KMS-11 (cell line): ENCODE data around the gene PKIG.

Source experiments
- H2AFZ ChIP-seq: fragments of 200-600 bp; sonication (generic); 2 replicates; pipeline ENCODE4 v1.6.1; 2016; ENCODE audit warnings: antibody characterized with exemption, mixed run types, low read depth
- H3K27ac ChIP-seq: fragments of 200-600 bp; sonication (generic); 2 replicates; pipeline ENCODE4 v1.6.1; 2016; ENCODE audit warnings: mild to moderate bottlenecking, mixed run types
- H3K27me3 ChIP-seq: fragments of 200-600 bp; sonication (generic); 2 replicates; pipeline ENCODE4 v1.6.1; 2017; ENCODE audit warnings: mild to moderate bottlenecking, low read depth, mixed run types, moderate library complexity; ENCODE audit not compliant: insufficient read depth
- H3K36me3 ChIP-seq: fragments of 200-600 bp; sonication (generic); 2 replicates; pipeline ENCODE4 v1.6.1; 2017; ENCODE audit warnings: mild to moderate bottlenecking, mixed run types; ENCODE audit not compliant: insufficient read depth
- H3K4me1 ChIP-seq: fragments of 200-600 bp; sonication (generic); 2 replicates; pipeline ENCODE4 v1.6.1; 2016; ENCODE audit warnings: mild to moderate bottlenecking, low read depth, mixed run types; ENCODE audit not compliant: poor library complexity, severe bottlenecking
- H3K4me2 ChIP-seq: fragments of 200-600 bp; sonication (generic); 2 replicates; pipeline ENCODE4 v1.7.0; 2016; ENCODE audit warnings: mild to moderate bottlenecking, mixed run types
- H3K4me3 ChIP-seq: fragments of 200-600 bp; sonication (generic); IDR thresholded peaks from 2 replicates; pipeline ENCODE4 v1.6.1; 2017; ENCODE audit warnings: low read depth, low read length, mixed read lengths; ENCODE audit not compliant: insufficient read depth
- H3K79me2 ChIP-seq: fragments of 200-600 bp; sonication (generic); 2 replicates; pipeline ENCODE4 v1.6.1; 2016; ENCODE audit warnings: low read depth, mixed run types; ENCODE audit not compliant: insufficient read depth
- H3K9ac ChIP-seq: fragments of 200-600 bp; sonication (generic); 2 replicates; pipeline ENCODE4 v1.6.1; 2016; ENCODE audit warnings: mild to moderate bottlenecking, mixed run types
- H4K20me1 ChIP-seq: fragments of 200-600 bp; sonication (generic); 2 replicates; pipeline ENCODE4 v1.6.1; 2016; ENCODE audit warnings: mild to moderate bottlenecking, mixed run types; ENCODE audit not compliant: insufficient read depth
- TF ChIP-seq, protein P1 (sequence below): fragments of 200-600 bp; sonication (generic); conservative IDR thresholded peaks from 2 replicates; pipeline ENCODE4 v1.6.1; 2017; ENCODE audit warnings: low read depth, mild to moderate bottlenecking, antibody characterized with exemption, low read length, moderate library complexity, mixed read lengths

PKIG gene

DNA sequence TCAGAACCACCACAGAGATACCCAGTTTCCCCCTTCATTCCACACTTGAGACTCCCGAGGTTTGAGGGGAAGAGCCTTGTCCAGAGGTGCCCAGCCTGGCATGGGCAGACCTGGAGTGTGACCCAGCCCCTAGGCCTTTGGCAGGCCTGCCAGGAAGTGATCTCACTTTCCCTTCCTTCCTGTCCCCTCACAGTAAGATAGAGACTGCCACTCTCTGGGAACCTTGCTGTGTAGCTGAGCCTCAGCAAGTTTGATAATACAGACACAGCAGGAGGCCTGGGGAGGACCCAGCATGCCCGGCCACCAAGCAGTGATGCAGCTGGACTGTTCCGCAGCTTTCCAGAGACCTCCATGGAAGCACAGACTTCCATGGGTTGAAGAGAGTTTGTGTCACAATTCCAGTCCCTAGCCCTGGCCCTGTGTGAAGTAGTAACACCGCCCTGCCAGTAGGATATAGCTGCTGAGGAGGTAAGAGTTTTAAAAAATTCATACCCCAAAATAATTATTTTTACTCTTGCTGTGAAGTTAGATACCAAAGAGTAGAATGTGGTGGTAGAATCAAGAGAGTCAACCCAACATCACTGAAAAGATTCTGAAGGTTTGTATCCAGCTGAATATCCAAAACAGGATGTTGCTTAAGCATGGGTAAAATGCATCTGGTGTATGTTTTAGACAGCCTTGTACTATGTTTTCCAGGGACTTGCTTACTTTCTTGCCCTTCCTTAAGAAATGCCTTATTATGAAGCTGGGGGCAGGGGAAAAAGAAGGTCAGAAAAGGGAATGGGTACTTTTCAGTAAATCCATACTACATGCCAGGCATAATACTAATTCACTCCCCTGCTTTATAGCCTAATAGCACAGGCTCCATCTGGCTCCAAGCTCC lies 16.3 kb downstream of the PKIG start:
- Histone ChIP-seq H2AFZ (no peak overlapping the region), H3K4me2 (no peak overlapping the region), H3K9ac (no peak overlapping the region), H3K27me3 (no peaks in the 10 kb centered on the region), H3K27ac (no peak overlapping the region), H3K4me3 (no peak overlapping the region), H4K20me1 (no peaks in the 10 kb centered on the region), H3K79me2 (no peaks in the 10 kb centered on the region), H3K4me1 (peaks cover 32% of the 10 kb centered on the region), H3K36me3 (no peaks in the 10 kb centered on the region)
- TF ChIP-seq, protein P1, sequence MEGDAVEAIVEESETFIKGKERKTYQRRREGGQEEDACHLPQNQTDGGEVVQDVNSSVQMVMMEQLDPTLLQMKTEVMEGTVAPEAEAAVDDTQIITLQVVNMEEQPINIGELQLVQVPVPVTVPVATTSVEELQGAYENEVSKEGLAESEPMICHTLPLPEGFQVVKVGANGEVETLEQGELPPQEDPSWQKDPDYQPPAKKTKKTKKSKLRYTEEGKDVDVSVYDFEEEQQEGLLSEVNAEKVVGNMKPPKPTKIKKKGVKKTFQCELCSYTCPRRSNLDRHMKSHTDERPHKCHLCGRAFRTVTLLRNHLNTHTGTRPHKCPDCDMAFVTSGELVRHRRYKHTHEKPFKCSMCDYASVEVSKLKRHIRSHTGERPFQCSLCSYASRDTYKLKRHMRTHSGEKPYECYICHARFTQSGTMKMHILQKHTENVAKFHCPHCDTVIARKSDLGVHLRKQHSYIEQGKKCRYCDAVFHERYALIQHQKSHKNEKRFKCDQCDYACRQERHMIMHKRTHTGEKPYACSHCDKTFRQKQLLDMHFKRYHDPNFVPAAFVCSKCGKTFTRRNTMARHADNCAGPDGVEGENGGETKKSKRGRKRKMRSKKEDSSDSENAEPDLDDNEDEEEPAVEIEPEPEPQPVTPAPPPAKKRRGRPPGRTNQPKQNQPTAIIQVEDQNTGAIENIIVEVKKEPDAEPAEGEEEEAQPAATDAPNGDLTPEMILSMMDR: no peak

DNA sequence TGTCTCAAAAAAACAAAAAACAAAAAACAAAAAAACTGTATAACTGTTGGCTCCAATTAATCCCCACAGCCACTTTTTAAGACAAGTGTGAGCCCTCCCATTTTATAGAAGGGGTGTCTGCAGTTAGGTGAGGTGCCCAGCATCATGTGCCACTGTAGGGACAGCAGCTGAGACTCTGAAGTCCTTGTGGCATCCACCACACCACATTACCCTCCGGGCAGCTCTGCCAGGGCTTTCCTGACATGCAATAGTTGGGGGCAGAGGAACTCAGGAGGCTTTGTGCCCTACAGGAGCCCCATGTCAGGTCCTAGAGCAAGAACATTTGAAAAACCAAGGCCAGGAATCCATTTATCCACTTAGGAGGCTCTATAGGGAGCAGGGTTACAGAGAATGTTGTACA lies 17.3 kb downstream of the PKIG start:
- H3K4me2 ChIP-seq: no peak overlapping the region
- H3K4me1 ChIP-seq: peaks cover 24% of the 10 kb centered on the region
- H3K79me2 ChIP-seq: no peaks in the 10 kb centered on the region
- no peaks in the 10 kb centered on the region for H4K20me1 ChIP-seq
- no peaks in the 10 kb centered on the region for H3K36me3 ChIP-seq
- H2AFZ ChIP-seq: no peak overlapping the region
- TF ChIP-seq, protein P1: no peak
- H3K9ac ChIP-seq: no peak overlapping the region
- no peaks in the 10 kb centered on the region for H3K27me3 ChIP-seq
- H3K4me3 ChIP-seq: no peak overlapping the region
- no peak overlapping the region for H3K27ac ChIP-seq

DNA sequence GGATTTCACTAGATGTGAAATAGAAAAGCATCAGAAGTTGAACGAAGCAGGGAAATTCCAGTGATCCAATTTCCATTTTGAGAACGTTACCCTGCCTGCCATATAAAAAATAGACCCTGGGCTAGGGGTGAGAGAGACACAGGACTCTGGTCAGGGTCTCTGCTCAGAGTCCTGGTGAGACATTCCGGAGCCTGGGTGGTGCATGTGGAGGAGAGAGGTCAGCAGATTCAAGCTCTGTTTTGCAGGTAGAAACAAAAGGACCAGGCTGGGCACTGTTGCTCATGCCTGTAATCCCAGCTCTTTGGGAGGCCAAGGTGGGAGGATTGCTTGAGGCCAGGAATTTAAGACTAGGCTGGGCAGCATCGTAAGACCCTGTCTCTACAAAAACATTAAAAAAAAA lies 17.9 kb downstream of the PKIG start:
- Histone ChIP-seq H3K79me2 (no peaks in the 10 kb centered on the region), H3K27me3 (no peaks in the 10 kb centered on the region), H3K9ac (no peak overlapping the region), H3K27ac (no peak overlapping the region), H2AFZ (no peak overlapping the region), H3K36me3 (no peaks in the 10 kb centered on the region), H3K4me3 (no peak overlapping the region), H3K4me1 (peaks cover 18% of the 10 kb centered on the region), H3K4me2 (no peak overlapping the region), H4K20me1 (no peaks in the 10 kb centered on the region)
- TF ChIP-seq, protein P1: no peak

DNA sequence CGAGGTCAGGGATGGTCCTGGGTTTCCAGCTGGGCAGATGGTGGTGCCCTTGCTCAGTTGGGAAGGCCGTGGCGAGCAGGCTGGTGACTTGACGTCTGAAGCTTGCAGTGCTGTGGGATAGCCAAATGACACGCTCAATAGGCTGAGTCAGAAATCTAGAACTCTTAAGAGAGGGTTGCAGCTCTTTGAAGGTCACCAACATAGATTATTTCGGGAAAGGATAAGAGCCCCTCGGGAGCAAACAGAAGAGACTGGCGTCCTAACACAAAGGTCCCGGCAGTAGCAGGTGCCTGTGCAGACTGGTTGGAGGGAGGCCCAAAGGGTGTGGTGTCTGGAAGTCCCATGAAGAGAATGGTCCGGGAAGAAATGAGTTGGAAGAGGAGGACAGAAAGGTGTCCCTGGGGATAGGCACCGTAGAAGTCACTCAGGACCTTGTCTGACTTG lies 18.4 kb downstream of the PKIG start:
- Histone ChIP-seq H3K27ac (no peak overlapping the region), H3K36me3 (no peaks in the 10 kb centered on the region)

More for the DNA sequence above, 18.4 kb downstream of the PKIG start:
- no peaks in the 10 kb centered on the region for H3K27me3 ChIP-seq
- TF ChIP-seq, protein P1: no peak
- H3K9ac ChIP-seq: no peak overlapping the region
- no peaks in the 10 kb centered on the region for H3K79me2 ChIP-seq
- H2AFZ ChIP-seq: no peak overlapping the region
- H4K20me1 ChIP-seq: no peaks in the 10 kb centered on the region; the same call in 1 of the 2 replicates
- H3K4me2 ChIP-seq: no peak overlapping the region
- no peak overlapping the region for H3K4me3 ChIP-seq
- H3K4me1 ChIP-seq: peaks cover 17% of the 10 kb centered on the region
